ENCODE data around the gene TNN. TPM values are rescaled to one million over a fixed set of nuclear protein-coding genes. Genes with fewer than 3 reads are reported as not detected.
A peak's percentile ranks its signal among the peaks of the same experiment; 100 is the strongest.

Gene TNN
- total RNA-seq, 1 donor from 2014 or later = not detected

- no peak for DNase-seq (ENCODE audit: low spot score)
- intact Hi-C loops (cut with DNase I) = no loop called here
Observed at GRCh38 chr1:175134500-175134899, 66.9 kb downstream of the TNN start.

GRCh38 chr1:175136246-175136645 lies 68.6 kb downstream of the TNN start:
- no peak for DNase-seq (ENCODE audit: low spot score)
- intact Hi-C loops (cut with DNase I) = no loop called here

GRCh38 chr1:175137369-175137768 lies 69.7 kb downstream of the TNN start:
- DNase-seq (ENCODE audit: low spot score) = no peak
- intact Hi-C loops (cut with DNase I) = no loop called here

DNA sequence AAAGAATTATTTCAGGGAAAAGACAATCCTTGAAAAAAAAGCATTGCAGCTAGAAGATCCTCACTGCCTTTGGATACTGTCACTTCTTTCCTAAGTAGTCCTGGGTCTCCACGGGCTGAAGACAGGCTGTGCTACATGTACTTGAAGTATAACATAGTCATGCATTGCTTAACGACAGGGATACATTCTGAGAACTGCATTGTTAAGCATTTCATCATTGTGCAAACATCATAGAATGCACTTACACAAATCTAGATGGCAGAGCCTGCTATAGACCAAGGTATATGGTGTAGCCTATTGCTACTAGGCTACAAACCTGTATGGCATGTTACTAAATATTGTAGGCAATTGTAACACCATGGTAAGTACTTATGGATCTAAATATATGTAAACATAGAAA lies 70.9 kb downstream of the TNN start:
- intact Hi-C loops (cut with DNase I) = no loop called here
- no peak for DNase-seq (ENCODE audit: low spot score)

- intact Hi-C loops (cut with DNase I) = no loop called here
- DNase-seq (ENCODE audit: low spot score) = no peak
Observed at GRCh38 chr1:175145899-175146528, 78.4 kb downstream of the TNN start.

DNA sequence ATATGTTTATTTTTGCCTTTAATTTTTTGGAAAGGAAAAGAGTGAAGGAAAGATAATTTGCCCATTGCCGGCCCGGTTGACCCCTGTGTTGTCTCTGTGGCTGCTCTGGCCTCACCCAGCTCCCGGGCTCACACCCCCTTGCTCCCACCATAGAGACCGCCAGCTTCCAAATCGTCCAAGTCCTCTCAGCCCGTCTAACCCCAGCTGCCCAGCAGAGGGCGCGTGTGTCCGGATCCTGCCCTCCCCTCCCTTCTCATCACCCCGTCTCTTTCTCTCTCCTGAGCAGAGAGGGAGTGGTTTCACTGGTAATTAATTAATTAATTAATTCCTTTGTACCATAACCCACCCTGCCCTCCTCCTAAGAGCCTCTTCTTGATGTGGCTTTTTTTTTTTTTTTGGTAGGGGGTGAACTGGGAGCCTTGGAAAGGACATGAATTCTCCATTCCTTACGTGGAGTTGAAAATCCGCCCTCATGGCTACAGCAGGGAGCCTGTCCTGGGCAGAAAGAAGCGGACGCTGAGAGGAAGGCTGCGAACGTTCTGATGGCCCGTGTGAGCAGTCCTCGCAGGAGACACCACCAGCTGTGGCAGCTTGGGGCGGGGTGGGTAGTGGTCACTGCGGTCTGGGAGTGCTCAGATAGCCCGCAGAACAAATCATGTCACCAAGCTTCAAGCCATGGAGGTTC lies 79.0 kb downstream of the TNN start:
- intact Hi-C loops (cut with DNase I) = no loop called here
- peak; percentile 79 for DNase-seq (ENCODE audit: low spot score)

DNA sequence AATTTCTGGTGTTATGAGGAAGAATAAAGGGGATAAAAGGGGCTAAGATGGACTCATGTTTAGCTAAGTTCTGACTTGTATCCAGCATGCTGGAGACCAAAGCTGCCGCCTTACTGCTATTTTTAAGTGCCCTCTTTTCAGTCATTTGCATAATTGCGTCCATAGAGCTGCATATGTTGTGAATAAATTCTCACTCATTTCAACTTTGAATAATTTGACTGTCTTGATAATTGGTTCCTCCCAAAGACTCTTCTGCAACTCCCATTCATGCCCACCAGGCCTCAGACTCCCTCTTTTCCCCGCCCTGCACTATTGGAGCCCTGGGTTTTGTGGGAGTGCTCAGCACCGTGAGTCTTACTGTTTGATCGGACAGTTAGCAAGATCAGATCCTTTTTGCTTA lies 79.9 kb downstream of the TNN start:
- no peak for DNase-seq (ENCODE audit: low spot score)
- intact Hi-C loops (cut with DNase I) = no loop called here

DNA sequence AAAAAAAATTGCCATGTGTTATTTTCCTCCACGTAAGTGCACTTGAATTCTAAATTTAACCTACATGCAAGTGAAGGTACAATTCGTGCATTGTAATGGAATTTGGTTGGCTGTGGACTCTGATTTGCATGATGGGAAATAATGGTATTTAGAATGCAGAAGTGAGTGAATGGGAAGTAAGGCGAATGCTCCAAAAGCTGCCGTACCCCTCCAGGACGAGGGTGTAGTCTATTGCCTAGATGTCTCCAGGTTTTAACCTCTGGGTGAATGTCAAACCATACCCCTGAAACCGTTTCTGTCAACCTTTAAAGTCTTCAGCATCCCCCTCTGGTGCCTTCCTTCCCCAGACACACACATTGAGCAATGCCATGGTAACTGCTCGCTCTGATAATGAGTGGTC lies 80.4 kb downstream of the TNN start:
- intact Hi-C loops (cut with DNase I) = no loop called here
- DNase-seq (ENCODE audit: low spot score) = no peak

DNA sequence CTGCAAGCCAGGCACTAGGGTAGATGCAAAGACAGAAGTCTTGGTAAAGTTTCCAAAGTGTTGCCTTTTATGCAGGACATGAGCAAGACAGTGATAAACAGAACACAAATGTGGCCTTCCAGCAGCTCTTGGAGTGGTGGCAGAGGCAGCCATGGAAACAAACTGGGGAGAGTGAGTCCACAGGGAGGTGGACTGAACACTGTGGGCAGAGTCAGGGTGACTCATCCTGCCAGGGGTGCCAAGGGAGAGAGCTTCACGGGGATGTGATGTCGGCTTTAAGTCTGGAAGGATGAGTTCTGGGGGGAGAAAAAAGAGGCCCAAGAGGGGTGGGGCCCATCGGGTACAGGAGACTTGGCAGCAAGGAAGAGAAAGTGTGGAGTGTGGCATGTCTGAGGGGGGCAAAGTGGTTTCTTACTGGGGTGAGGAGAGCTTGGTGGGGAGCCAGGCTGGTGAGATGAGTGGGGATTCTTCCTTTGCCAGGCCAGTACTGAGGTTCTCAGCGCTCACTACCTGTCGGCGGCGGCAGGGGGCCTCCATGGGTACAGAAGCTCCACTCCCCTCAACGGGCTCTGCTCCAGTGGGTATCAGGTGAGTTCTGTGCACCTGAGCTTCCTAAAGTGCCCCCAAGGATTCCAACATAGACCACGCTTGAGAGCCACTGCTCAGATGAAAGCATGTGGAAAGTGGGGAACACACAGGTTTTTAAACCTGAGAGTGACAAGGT lies 83.1 kb downstream of the TNN start:
- intact Hi-C loops (cut with DNase I) = loop anchor here (5.0 kb wide), 1 partner anchor 922 kb away; no protein-coding TSS in a partner anchor
- DNase-seq (ENCODE audit: low spot score) = no peak

- intact Hi-C loops (cut with DNase I) = loop anchor here (1.0 to 5.0 kb wide), 2 partner anchors 167 to 920 kb away; no protein-coding TSS in a partner anchor
Observed at GRCh38 chr1:175152006-175152652, 84.5 kb downstream of the TNN start.

GRCh38 chr1:175154629-175155472 lies 87.2 kb downstream of the TNN start:
- intact Hi-C loops (cut with DNase I) = loop anchor here (5.0 kb wide), 2 partner anchors 67 to 917 kb away; no protein-coding TSS in a partner anchor
- DNase-seq (ENCODE audit: low spot score) = peak; percentile 86

More at GRCh38 chr1:175152006-175152652, 84.5 kb downstream of the TNN start:
- DNase-seq (ENCODE audit: low spot score) = no peak

DNA sequence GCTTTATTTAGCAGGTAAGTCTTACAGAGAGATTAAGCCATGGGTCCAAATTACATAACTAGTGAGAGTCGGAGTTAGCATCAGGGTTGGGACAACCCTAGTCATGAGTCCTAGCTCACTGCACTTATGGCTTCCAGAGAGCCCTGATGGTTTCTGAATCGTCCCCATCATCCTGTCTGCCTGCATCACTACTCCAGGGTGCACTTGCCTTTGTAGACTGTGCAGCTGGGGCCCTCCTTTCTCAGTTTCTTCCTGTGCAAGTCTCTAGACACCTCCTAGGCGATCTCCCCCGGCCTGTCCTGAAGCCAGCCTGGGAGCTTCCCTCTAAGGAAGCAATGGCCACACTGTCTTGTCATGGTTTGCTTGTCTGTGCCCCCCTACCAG lies 87.8 kb downstream of the TNN start:
- intact Hi-C loops (cut with DNase I) = loop anchor here (5.0 kb wide), 1 partner anchor 67 kb away; no protein-coding TSS in a partner anchor
- DNase-seq (ENCODE audit: low spot score) = no peak

DNA sequence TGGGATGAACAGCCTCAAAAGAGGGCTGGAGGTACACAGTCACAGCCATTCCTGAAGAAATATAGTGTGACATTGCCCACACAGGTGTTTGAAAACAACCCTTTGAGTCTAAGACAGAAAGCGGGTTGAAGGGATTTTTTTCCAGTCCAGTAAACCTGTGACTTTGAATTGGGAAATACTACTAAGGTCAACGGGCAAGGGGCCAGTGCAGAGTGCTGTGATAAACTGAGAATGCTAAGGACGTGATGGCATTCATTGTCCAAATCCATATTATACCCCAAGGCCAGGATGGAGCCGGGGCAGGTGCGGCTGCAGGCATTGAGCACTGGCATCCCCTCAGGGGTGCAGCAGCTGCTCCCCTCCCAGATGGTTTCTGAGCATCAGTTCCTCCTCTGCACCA lies 88.3 kb downstream of the TNN start:
- DNase-seq (ENCODE audit: low spot score) = no peak
- intact Hi-C loops (cut with DNase I) = loop anchor here (5.0 kb wide), 1 partner anchor 66 kb away; no protein-coding TSS in a partner anchor

GRCh38 chr1:175157200-175157599 lies 89.6 kb downstream of the TNN start:
- intact Hi-C loops (cut with DNase I) = loop anchor here (5.0 kb wide), 1 partner anchor 65 kb away; no protein-coding TSS in a partner anchor
- no peak for DNase-seq (ENCODE audit: low spot score)

DNA sequence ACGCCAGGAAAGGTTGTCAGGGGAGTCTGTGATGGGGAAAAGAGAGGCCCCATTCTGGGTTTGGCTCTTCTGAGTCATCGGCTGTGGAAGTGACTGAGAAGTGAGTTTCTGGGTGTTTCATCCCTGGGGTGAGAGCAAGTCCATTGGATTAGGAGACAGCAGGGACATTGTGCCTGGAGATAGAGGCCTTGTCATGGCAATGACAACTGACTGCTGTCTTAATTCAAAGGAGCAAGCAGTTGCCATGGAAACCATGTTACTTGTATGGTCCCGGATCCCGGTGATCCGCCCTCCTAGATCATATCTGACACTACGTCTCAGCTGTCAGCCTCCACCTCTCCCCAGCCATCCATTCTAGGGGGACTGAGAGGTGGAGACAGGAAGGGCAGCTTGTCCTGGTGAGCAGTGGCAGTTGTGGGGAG lies 90.5 kb downstream of the TNN start:
- intact Hi-C loops (cut with DNase I) = loop anchor here (5.0 kb wide), 1 partner anchor 64 kb away; no protein-coding TSS in a partner anchor
- DNase-seq (ENCODE audit: low spot score) = peak; percentile 57

DNA sequence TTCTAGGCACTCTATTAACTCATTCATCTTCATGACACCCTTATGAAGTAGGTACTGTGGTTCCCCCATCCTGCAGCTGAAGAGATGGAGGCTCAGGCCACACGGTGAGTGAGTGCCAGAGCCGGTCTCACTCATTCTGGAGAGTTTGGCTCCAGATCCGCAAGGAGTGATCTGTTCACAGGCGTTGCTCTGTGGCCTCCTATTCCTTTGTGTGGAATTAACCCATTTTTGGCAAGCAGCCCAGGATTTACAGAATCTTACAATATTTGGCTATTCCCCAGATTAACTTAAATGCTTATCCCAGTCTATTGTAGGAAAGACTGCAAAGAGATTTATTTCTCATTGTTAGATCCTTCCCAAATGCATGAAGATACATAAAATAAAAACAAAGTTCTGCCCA lies 95.3 kb downstream of the TNN start:
- intact Hi-C loops (cut with DNase I) = no loop called here

GRCh38 chr1:175163702-175164101 lies 96.1 kb downstream of the TNN start:
- DNase-seq (ENCODE audit: low spot score) = no peak
- intact Hi-C loops (cut with DNase I) = no loop called here

More for the DNA sequence above, 95.3 kb downstream of the TNN start:
- no peak for DNase-seq (ENCODE audit: low spot score)

- no peak for DNase-seq (ENCODE audit: low spot score)
- intact Hi-C loops (cut with DNase I) = no loop called here
Observed at GRCh38 chr1:175164751-175165150, 97.1 kb downstream of the TNN start.

GRCh38 chr1:175166746-175167145 lies 99.1 kb downstream of the TNN start:
- intact Hi-C loops (cut with DNase I) = no loop called here

More at GRCh38 chr1:175166746-175167145, 99.1 kb downstream of the TNN start:
- DNase-seq (ENCODE audit: low spot score) = no peak
